C4-2B (cell line): ENCODE data around the gene CGREF1.

Experiments used
- H3K27ac ChIP-seq: fragments of 450-650 bp; 2 replicates; pipeline ENCODE4 v1.5.1; 2017
- ZFX ChIP-seq: fragments of 450-650 bp; IDR thresholded peaks from 2 replicates; pipeline ENCODE4 v1.6.1; 2017
- TF ChIP-seq, protein P1 (sequence below): fragments of 450-650 bp; conservative IDR thresholded peaks from 2 replicates; pipeline ENCODE4 v1.5.1; 2017; ENCODE audit warnings: mild to moderate bottlenecking

CGREF1 gene

GRCh38 chr2:27102329-27102728 is 16.6 kb downstream of the CGREF1 start:
- no peak for TF ChIP-seq ZFX
- TF ChIP-seq, protein P1, sequence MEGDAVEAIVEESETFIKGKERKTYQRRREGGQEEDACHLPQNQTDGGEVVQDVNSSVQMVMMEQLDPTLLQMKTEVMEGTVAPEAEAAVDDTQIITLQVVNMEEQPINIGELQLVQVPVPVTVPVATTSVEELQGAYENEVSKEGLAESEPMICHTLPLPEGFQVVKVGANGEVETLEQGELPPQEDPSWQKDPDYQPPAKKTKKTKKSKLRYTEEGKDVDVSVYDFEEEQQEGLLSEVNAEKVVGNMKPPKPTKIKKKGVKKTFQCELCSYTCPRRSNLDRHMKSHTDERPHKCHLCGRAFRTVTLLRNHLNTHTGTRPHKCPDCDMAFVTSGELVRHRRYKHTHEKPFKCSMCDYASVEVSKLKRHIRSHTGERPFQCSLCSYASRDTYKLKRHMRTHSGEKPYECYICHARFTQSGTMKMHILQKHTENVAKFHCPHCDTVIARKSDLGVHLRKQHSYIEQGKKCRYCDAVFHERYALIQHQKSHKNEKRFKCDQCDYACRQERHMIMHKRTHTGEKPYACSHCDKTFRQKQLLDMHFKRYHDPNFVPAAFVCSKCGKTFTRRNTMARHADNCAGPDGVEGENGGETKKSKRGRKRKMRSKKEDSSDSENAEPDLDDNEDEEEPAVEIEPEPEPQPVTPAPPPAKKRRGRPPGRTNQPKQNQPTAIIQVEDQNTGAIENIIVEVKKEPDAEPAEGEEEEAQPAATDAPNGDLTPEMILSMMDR: no peak
- no peak overlapping the region for H3K27ac ChIP-seq

GRCh38 chr2:27100036-27100435 is 18.9 kb downstream of the CGREF1 start:
- no peak for TF ChIP-seq ZFX
- TF ChIP-seq, protein P1: no peak
- no peak overlapping the region for H3K27ac ChIP-seq

DNA sequence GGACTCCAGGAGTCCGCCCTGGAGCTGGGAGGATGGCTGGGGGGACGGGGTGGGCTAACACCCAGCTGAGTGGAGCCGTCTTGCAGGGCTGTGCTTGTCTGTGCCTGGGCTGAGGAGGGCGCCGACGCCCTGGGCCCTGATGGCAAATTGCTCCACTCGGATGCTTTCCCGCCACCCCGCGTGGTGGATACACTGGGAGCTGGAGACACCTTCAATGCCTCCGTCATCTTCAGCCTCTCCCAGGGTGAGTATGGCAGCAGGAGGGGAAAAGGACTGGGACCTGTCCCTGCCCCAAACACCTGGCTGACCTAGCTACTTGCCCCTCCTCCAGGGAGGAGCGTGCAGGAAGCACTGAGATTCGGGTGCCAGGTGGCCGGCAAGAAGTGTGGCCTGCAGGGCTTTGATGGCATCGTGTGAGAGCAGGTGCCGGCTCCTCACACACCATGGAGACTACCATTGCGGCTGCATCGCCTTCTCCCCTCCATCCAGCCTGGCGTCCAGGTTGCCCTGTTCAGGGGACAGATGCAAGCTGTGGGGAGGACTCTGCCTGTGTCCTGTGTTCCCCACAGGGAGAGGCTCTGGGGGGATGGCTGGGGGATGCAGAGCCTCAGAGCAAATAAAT is 19.5 kb downstream of the CGREF1 start:
- TF ChIP-seq ZFX: no peak
- TF ChIP-seq, protein P1: no peak
- no peak overlapping the region for H3K27ac ChIP-seq

- no peak overlapping the region for H3K27ac ChIP-seq
- no peak for TF ChIP-seq ZFX
- TF ChIP-seq, protein P1: no peak
Measured at GRCh38 chr2:27097341-27097740, 21.6 kb downstream of the CGREF1 start.

DNA sequence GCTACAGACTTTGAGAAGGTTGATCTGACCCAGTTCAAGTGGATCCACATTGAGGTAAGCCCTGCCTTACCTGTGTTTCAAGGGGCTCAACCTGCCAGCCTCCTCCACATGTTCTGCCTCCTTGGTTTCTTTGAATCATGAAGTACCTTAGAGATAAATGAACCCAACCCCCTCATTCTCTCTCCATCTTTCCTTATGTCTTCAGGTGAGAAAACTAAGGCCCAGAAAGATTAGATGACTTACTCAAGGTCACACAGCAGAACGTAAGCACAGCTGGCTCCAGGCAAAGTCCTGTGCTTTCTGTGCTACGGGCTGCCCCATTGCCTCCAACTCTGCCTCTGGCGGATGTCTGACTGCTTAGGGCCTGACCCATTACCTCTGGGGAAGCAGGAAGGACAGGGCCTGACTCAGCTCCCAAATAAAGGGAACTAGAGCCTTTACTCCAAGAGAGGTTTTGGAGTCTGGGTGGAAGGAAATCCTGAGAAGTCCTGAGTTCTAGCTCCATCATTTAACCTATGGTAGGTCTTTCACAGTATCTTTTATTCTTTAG is 22.1 kb downstream of the CGREF1 start:
- H3K27ac ChIP-seq: 0 out of 2 replicates have a peak overlapping the region, but pooled peaks have one; percentile 5
- TF ChIP-seq ZFX: no peak
- TF ChIP-seq, protein P1: no peak

DNA sequence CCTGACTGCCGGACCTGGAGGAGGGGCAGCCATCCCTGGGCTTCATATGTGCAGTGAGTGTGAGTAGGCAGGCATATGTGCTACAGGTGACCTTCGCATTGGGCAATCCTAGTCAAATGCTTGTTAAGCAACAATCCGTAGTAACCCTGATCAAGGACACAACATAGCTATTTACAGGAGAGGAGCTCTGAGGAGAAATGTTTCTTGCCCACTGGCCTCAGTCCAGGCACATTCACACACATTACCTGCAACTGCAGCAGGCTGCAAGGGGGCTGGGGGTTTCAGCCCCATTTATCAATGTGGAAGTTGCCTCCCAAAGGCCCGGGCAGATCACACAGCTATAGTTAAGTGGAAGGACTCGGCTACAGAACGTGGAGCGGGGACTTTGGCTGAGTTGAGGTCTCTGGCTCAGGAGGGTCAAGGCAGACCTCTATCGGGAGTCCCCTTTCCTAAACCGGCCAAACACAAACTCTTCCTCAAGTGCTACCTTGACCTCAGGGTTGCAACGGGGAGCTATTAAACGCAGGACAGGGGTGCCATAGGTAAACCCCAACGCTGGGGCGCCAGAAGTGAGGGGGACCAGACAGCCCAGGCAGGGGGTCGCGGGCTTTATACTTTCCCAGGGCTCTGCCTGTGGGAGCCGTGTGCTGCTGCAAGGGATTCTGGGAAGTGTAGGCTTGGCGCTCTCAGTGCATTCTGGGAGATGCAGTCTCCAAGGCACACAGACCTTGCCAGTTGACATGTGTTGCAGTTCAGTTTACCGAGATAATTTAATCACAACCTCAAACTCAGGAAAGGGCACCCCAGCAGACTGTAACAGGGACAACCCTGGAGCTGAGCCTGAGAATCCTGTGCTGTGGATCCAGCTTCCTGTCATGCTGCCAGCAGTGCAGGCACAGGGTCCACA is 22.9 kb downstream of the CGREF1 start:
- peak overlapping the region; percentile 5; the same call in 1 of the 2 replicates for H3K27ac ChIP-seq
- TF ChIP-seq, protein P1: no peak
- no peak for TF ChIP-seq ZFX

GRCh38 chr2:27095427-27095744 is 23.5 kb downstream of the CGREF1 start:
- no peak overlapping the region for H3K27ac ChIP-seq
- TF ChIP-seq, protein P1: no peak
- no peak for TF ChIP-seq ZFX
